Caco-2 (cell line): ENCODE measurements around the gene DLL4. TPM values are rescaled to one million over a fixed set of nuclear protein-coding genes. Genes with fewer than 3 reads are reported as not detected.

Experiments used
- BruUV-seq: library from RNA; stranded (reverse); fragments of 400-500 nt; replicated peaks from 2 replicates; lab custom pipeline; 2021; lab: Mats Ljungman, UMichigan
- CTCF ChIA-PET: fragments of 300-600 bp; sonication (Branson Sonifier 250); formaldehyde crosslinking; loops from one replicate; lab custom pipeline; 2022; ENCODE audit warnings: antibody characterized with exemption; lab: Charles Lee
- POLR2A ChIA-PET: fragments of 300-600 bp; sonication (Branson Sonifier 250); formaldehyde crosslinking; loops from one replicate; lab custom pipeline; 2022; ENCODE audit warnings: antibody characterized with exemption; lab: Charles Lee
- DNase-seq, 2 experiments: peaks; one replicate each; pipeline versions ENCODE4 v3.0.0 to v3.0.0-alpha.2; 2020 to 2022
- H3K27me3 ChIP-seq: replicated peaks from 2 replicates; pipeline ENCODE4 v1.6.0; 2011; ENCODE audit warnings: low read length; ENCODE audit not compliant: control insufficient read depth, insufficient read depth
- H3K36me3 ChIP-seq: 2 replicates; pipeline ENCODE4 v1.5.1; 2011; ENCODE audit warnings: low read length; ENCODE audit not compliant: control insufficient read depth, insufficient read depth
- H3K4me1 ChIP-seq: fragments of 250-450 bp; sonication (Bioruptor Pico); 2 replicates; pipeline ENCODE4 v1.5.1; 2020; ENCODE audit warnings: mild to moderate bottlenecking
- H3K4me3 ChIP-seq: 2 replicates; pipeline ENCODE4 v1.5.1; 2011; ENCODE audit warnings: low read depth, mild to moderate bottlenecking, control low read depth, low read length
- H3K9me3 ChIP-seq: fragments of 250-450 bp; sonication (Bioruptor Pico); 2 replicates; pipeline ENCODE4 v1.5.1; 2020; ENCODE audit warnings: mild to moderate bottlenecking, moderate library complexity
- H3K27ac Mint-ChIP-seq: one replicate; pipeline ENCODE4 v1.8.0; 2022; ENCODE audit warnings: mixed read lengths; ENCODE audit not compliant: unreplicated experiment
- H3K27me3 Mint-ChIP-seq: one replicate; pipeline ENCODE4 v1.8.0; 2022; ENCODE audit warnings: mixed read lengths; ENCODE audit not compliant: insufficient read depth, unreplicated experiment
- H3K36me3 Mint-ChIP-seq: one replicate; pipeline ENCODE4 v1.8.0; 2022; ENCODE audit warnings: mild to moderate bottlenecking, mixed read lengths; ENCODE audit not compliant: insufficient read depth, unreplicated experiment
- H3K4me1 Mint-ChIP-seq: one replicate; pipeline ENCODE4 v1.8.0; 2022; ENCODE audit warnings: low read depth, mixed read lengths; ENCODE audit not compliant: unreplicated experiment
- H3K4me3 Mint-ChIP-seq: one replicate; pipeline ENCODE4 v1.8.0; 2022; ENCODE audit warnings: mild to moderate bottlenecking, moderate library complexity, mixed read lengths; ENCODE audit not compliant: unreplicated experiment
- H3K9me3 Mint-ChIP-seq: one replicate; pipeline ENCODE4 v1.8.0; 2022; ENCODE audit warnings: mixed read lengths; ENCODE audit not compliant: unreplicated experiment
- intact Hi-C: fragments of 100-400 bp; cut with micrococcal nuclease; formaldehyde crosslinking; loops from one replicate; pipeline ENCODE4 v1.10.0; 2022; ENCODE audit not compliant: unreplicated experiment
- total RNA-seq: library from RNA; stranded (reverse); gene quantifications from 2 replicates; pipeline ENCODE4 v1.2.3, GENCODE V29; 2022
- TF ChIP-seq, protein P1 (sequence below), 2 experiments: fragments of 200-600 bp in 1 of 2; IDR thresholded peaks; 1 replicate in 1 of 2; 2 replicates in 1 of 2; pipeline versions ENCODE4 v1.5.1 to v1.8.0; 2011 to 2022; ENCODE audit warnings: antibody characterized with exemption in 1 of 2, control low read depth in 1 of 2, inconsistent platforms in 1 of 2, low read depth in 1 of 2, low read length in 1 of 2, mild to moderate bottlenecking in 1 of 2, moderate library complexity in 1 of 2; ENCODE audit not compliant: insufficient read depth in 1 of 2, severe bottlenecking in 1 of 2, unreplicated experiment in 1 of 2

The DLL4 gene
- total RNA-seq, 1 experiment from 2014 or later = 3.4 TPM

DNA sequence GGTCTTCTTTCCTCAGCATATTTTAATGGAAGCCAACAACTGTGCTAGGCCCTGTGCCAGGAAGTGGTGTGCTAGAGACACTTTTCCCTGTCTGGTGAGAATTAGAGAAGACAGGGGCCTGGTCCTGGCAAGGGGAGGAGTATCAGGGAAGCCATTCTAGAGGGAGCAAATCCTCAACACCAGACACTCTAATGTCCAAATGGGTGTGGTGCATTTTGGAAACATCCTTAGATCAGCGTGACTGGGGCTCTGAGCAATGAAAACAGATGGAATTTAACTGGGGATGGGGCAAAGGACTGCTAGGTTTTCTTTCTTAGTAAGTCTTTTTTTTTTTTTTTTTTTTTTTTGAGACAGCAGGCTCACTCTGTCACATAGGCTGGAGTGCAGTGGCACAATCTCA, 42.6 kb upstream of the DLL4 start:
- Histone ChIP-seq H3K27me3 (no peaks in the 10 kb centered on the region), H3K4me1 (peaks cover under 1% of the 10 kb centered on the region; the same call in 1 of the 2 replicates), H3K9me3 (no peaks in the 10 kb centered on the region; the same call in 1 of the 2 replicates), H3K36me3 (no peaks in the 10 kb centered on the region), H3K4me3 (no peak overlapping the region)
- ChIA-PET POLR2A (interaction anchor here (0.6 kb wide), 1 partner anchor 191 kb away, joined by 6 read pairs; no protein-coding TSS in a partner anchor), CTCF (no interaction called here)
- peaks cover 2% of the 10 kb centered on the region for H3K4me1 Mint-ChIP-seq
- no peak for DNase-seq
- H3K4me3 Mint-ChIP-seq = no peak overlapping the region
- intact Hi-C loops = no loop called here
- no peaks in the 10 kb centered on the region for H3K27me3 Mint-ChIP-seq
- TF ChIP-seq, protein P1, sequence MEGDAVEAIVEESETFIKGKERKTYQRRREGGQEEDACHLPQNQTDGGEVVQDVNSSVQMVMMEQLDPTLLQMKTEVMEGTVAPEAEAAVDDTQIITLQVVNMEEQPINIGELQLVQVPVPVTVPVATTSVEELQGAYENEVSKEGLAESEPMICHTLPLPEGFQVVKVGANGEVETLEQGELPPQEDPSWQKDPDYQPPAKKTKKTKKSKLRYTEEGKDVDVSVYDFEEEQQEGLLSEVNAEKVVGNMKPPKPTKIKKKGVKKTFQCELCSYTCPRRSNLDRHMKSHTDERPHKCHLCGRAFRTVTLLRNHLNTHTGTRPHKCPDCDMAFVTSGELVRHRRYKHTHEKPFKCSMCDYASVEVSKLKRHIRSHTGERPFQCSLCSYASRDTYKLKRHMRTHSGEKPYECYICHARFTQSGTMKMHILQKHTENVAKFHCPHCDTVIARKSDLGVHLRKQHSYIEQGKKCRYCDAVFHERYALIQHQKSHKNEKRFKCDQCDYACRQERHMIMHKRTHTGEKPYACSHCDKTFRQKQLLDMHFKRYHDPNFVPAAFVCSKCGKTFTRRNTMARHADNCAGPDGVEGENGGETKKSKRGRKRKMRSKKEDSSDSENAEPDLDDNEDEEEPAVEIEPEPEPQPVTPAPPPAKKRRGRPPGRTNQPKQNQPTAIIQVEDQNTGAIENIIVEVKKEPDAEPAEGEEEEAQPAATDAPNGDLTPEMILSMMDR (IDR thresholded peaks at IDR 0.05; ENCODE audit: insufficient read depth in 1 of 2, low read depth in 1 of 2, low read length in 1 of 2, severe bottlenecking in 1 of 2, unreplicated experiment in 1 of 2) = no peak
- no peak overlapping the region for H3K27ac Mint-ChIP-seq
- no TSS peak for BruUV-seq
- H3K9me3 Mint-ChIP-seq = no peaks in the 10 kb centered on the region
- no peaks in the 10 kb centered on the region for H3K36me3 Mint-ChIP-seq

DNA sequence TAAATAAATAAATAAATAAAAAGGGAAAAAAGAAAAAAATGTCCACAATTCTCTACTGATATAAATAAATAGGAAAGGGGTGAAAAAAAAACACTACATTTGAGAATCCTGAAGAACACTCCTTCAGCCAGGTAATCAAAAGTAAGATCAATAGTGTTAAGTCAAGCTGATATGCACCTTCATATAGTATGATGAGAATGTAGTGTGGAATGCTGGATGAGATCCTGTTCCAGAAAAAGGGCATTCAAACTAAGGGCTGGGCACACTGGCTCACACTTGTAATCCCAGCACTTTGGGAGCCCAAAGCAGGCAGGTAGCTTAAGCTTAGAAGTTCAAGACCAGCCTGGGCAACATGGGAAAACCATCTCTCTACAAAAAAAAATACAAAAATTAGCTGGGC, 40.0 kb upstream of the DLL4 start:
- TF ChIP-seq, protein P1 (IDR thresholded peaks at IDR 0.05; ENCODE audit: insufficient read depth in 1 of 2, low read depth in 1 of 2, low read length in 1 of 2, severe bottlenecking in 1 of 2, unreplicated experiment in 1 of 2) = no peak
- H3K9me3 Mint-ChIP-seq = no peaks in the 10 kb centered on the region
- CTCF ChIA-PET = interaction anchor here (0.6 to 1.4 kb wide), 2 partner anchors 15 to 162 kb away, joined by 3 to 4 read pairs; partner anchors contain the start of gene RHOV
- intact Hi-C loops = no loop called here
- peaks cover 2% of the 10 kb centered on the region for H3K36me3 Mint-ChIP-seq
- H3K4me3 ChIP-seq = no peak overlapping the region
- POLR2A ChIA-PET = interaction anchor here (0.6 kb wide), 1 partner anchor 65 kb away, joined by 3 read pairs; no protein-coding TSS in a partner anchor
- DNase-seq = no peak
- peaks cover 14% of the 10 kb centered on the region for H3K4me1 ChIP-seq
- no TSS peak for BruUV-seq
- no peaks in the 10 kb centered on the region for H3K27me3 Mint-ChIP-seq
- peaks cover 16% of the 10 kb centered on the region for H3K4me1 Mint-ChIP-seq
- H3K4me3 Mint-ChIP-seq = no peak overlapping the region
- H3K27me3 ChIP-seq = no peaks in the 10 kb centered on the region
- no peaks in the 10 kb centered on the region for H3K36me3 ChIP-seq
- H3K9me3 ChIP-seq = no peaks in the 10 kb centered on the region
- H3K27ac Mint-ChIP-seq = no peak overlapping the region

DNA sequence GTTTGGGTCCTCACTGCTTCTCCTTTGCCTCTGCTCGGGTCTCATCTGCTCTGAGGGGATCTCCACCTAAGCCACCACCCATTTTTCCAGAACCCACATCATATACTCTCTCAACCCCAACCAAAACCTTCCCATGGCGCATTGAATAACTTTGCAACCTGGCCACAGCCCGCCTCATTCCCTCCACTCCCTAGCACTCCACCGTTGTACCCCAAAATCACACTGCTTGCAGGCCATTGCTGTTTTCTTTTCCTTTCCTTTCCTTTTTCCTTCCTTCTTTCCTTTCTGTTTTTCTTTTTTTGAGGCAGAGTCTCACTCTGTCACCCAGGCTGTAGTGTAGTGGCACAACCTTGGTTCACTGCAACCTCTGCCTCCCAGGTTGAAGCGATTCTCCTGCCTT, 38.0 kb upstream of the DLL4 start:
- H3K36me3 Mint-ChIP-seq = peaks cover 19% of the 10 kb centered on the region
- H3K9me3 Mint-ChIP-seq = no peaks in the 10 kb centered on the region
- Histone ChIP-seq H3K4me3 (no peak overlapping the region), H3K36me3 (peaks cover 2% of the 10 kb centered on the region; the same call in 1 of the 2 replicates), H3K9me3 (no peaks in the 10 kb centered on the region), H3K4me1 (peaks cover 14% of the 10 kb centered on the region), H3K27me3 (no peaks in the 10 kb centered on the region)
- TF ChIP-seq, protein P1 (IDR thresholded peaks at IDR 0.05; ENCODE audit: insufficient read depth in 1 of 2, low read depth in 1 of 2, low read length in 1 of 2, severe bottlenecking in 1 of 2, unreplicated experiment in 1 of 2) = no peak
- H3K27ac Mint-ChIP-seq = no peak overlapping the region
- intact Hi-C loops = loop anchor here (5.0 to 10.0 kb wide), 2 partner anchors 109 to 196 kb away; partner anchors contain the start of gene RAD51
- ChIA-PET POLR2A (interaction anchor here (1.0 to 1.5 kb wide), 2 partner anchors 18 to 32 kb away, joined by 4 to 5 read pairs; no protein-coding TSS in a partner anchor), CTCF (interaction anchor here (0.5 to 2.0 kb wide), 10 partner anchors 18 to 127 kb away, joined by 3 to 77 read pairs (median 8); partner anchors contain the start of genes DNAJC17, GCHFR, RHOV and ZFYVE19)
- peaks cover 23% of the 10 kb centered on the region for H3K4me1 Mint-ChIP-seq
- H3K4me3 Mint-ChIP-seq = no peak overlapping the region
- BruUV-seq = no TSS peak
- no peak for DNase-seq
- H3K27me3 Mint-ChIP-seq = no peaks in the 10 kb centered on the region
